HG02763 (cell line): Measurements from ENCODE around the gene FAF1.

Experiments used
- ATAC-seq: cut with Tn5 transposase; IDR thresholded peaks from one replicate; pipeline ENCODE4 v1.9.1; 2021; ENCODE audit warnings: mild to moderate bottlenecking, moderate library complexity; ENCODE audit not compliant: unreplicated experiment

Gene FAF1

DNA sequence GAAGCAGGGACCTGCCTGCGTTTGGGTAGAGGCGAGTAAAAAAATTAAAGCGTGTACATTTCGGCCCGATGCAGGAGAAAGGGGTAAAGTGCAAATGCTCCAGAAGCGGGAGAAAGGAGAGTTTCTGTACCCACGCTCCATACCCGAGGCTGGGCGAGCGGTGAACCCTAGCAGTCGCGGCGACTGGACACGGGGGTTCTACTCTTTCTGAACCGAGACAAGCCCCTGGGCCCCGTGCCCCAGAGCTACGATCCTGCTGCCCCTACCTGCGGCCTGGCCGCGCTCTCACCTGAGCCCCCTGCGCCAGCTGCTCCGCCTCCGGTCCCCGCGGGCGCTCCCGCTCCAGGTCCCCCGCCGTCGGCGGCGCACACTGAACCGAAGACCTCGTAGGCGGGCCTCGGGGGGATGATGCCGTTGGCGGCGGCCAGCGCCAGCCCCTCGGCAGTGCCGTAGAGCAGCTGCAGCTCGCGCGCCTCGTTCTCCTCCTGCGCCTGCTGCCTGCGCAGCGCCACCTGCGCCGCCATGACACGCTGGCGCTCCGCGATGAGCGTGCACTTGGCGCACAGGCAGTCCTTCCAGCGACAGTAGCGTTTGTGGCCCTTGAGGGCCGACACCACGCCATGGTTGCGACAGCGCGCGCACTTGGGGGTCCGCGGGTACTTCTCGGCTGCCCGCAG, 539.2 kb downstream of the FAF1 start:
- ATAC-seq, result no peak

DNA sequence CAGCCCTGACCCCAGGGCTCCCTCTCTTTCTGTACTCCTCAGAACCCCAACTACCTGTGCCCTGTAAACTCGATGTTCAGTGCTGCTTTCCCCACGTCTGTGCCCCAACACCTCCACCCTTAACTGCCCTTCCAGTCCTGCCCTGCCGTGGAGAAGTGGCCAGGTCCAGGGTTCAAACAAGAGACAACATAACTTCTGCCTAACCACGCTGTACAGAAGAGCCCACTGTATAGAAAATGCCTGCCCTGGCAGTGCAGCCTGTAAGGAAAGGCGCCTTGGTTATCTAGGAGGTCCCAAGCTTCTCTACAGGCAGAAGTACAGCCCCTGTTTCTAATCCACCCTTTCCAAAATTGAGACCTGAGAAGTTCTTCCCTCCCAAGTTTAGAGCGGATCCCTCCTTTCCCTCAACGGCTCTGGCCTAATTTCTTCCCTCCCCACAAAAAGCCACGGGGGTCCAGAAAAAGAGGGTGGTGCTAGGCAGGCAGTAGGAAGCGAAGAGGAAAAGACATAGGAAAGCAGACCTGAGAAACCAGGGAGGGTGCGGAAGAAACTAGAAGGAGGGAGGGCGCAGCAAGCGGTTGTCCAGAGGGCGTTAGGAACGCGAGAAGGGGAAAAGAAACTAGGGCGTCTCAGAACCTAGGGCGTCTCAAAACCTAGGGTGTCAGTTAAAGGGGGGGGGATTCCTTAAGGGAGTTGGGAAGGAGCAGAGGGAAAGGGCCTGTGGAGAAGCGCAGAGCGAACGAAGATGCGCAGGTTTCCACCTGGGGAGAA, 540.0 kb downstream of the FAF1 start:
- no peak for ATAC-seq

GRCh38 chr1:50419192-50419906, 540.7 kb downstream of the FAF1 start:
- no peak for ATAC-seq

DNA sequence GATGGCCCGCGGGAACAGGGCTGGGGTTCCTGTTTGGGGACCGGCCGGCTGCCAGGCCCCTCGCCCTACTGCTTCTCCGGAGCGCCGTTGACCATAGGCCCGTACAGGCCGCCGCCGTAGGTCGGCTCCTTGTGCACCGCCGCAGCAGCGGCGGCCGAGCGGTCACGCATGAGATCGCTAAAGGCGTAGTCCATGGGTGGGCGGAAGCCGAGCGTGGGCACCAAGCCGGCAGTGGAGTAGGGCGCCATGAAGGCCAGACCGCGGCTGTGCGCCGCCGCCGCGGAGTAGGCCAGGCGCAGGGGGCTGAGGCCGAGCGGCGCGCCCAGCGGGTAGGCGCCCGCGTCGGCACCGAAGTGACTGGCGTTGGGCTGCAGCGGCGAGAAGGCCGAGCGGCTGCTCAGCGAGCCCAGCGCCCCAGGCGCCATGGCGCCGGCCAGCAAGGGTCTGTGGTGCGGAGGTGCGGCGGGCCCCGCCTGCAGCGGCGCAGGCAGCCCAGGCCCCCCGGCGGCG, 541.4 kb downstream of the FAF1 start:
- no peak for ATAC-seq

DNA sequence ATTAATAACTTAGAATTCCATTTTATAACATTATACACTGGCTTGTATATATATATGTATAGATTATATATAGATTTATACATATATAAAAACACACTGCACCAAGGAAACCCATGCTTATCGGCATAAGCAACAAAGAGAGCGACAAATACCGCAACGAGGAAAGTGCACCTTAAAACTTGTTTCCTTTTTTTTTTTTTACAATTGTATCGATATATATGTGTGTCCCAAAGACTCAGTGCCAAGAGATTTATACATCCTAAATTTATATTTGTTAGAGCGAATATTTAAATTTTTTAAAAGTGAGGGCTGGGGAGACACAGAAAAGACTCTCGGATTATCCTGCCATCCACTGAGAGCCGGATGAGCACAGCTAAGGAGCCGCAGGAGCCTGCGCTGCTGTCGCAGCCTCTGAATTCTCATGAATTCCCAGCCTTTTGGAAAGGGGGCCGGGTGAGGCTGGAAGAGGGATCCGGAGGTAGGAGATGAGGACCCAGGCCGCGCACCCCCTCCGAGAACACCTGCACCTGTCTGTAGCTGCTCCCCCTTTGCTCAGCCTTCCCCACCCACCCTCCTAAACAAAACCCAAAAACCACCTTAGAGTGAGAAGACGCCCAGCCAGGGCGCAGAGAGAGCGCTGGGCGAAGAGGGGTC, 542.0 kb downstream of the FAF1 start:
- no peak for ATAC-seq

- no peak for ATAC-seq
Measured at GRCh38 chr1:50417507-50417906, 542.6 kb downstream of the FAF1 start.

DNA sequence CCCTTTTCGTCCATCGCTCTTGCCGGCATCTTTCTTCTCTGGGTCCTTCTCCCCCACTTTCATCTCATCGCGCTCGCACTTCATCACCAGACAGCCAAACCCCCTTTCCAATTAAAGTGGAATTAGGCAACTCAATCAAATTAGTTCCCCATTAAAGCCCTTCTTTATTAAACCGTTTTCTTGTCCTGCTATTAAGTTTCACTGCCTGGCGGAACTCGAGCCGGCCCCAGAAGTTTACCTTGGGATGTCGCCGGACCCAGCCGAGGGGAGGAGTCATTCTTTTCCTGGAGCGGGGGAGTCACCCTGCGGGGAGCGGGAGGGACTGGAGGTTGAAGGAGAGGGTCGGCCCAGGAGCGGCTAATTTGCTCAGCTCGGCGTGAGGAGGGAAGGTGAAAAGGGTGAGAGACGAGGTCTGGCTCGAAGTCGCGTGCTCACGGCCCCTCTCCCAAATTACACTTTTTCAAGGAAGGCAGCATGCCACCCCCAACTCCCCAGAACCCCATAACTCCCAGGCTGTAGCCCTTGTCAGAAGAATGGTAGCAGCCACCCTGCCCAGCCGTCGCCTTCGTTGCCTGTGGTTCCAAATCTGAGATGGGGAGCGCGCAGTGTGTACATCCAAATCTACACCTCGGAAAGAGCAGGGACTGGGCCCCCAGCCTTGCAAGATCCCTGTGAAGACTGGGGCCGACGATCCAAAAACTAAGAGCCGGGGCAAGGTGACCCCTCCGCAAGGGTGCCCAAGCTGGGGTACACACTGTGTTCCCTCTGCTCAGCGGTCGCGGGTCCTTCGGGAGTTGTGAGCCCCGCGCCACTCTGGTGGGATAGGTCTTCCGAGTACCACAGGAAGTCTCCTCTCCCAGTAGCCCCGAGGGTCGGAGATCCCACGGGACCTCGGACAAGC, 543.3 kb downstream of the FAF1 start:
- ATAC-seq, result no peak

GRCh38 chr1:50416150-50416527, 543.9 kb downstream of the FAF1 start:
- no peak for ATAC-seq

DNA sequence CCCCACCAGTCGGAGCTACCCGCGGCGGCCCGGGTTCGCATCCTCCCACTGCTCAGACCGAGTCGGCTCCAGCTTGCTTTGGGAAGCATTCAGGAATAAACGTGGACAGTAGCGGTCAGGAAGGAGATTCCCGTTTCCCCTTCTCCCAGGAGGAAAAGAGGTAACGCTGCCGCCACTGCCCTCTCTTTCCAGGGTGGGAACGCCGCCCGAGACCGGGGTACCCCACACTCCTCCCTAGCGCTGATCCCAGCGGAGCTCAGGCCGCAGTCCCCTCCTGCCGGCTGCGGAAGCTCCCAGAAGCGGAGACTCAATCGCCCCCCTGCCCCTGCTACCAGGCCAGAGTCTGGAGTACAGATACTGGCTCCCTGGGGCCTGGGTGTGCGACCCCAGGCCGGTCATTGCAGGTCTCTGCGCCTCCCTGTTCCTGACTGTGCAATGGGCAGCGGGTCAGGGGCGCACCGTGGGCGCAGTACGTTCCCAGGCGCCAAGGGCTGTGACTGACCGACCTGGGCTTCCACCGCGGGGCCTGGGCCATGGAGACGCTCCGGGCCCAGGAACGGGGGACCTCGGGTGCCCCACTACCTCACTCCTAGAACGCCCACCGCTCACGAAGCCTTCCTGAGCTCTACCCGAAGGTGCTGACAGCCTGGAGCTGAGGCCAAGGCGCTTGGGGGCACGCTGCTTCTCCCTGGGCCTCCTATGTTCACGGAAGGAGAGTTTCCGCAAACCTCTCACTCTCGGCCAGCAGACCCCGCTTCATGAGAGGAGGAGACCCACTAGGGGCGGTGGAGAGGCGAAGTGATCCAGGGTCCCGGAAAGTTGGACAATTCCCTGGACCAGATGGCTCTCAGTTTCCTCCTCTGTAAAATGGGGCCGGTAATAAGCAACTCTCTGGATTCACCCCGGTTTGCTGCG, 544.6 kb downstream of the FAF1 start:
- no peak for ATAC-seq

DNA sequence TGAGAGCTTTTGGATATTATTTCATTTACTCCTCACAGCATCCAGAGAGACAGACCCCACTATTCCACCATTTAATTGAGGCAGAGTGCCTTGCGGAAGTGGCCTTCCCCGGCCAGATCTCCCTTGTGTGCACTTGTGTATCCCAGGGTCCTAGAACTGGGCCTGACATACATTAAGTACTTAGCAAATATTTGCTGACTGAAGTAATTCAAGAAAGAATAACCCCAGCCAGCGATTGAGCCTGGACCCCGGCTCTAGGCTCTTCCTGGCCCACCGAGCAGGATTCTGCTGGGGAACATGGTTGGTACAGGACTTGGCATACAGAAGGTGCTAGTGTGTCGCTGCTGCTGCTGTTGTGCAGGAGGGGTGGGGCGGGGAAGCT, 545.2 kb downstream of the FAF1 start:
- ATAC-seq, result no peak

DNA sequence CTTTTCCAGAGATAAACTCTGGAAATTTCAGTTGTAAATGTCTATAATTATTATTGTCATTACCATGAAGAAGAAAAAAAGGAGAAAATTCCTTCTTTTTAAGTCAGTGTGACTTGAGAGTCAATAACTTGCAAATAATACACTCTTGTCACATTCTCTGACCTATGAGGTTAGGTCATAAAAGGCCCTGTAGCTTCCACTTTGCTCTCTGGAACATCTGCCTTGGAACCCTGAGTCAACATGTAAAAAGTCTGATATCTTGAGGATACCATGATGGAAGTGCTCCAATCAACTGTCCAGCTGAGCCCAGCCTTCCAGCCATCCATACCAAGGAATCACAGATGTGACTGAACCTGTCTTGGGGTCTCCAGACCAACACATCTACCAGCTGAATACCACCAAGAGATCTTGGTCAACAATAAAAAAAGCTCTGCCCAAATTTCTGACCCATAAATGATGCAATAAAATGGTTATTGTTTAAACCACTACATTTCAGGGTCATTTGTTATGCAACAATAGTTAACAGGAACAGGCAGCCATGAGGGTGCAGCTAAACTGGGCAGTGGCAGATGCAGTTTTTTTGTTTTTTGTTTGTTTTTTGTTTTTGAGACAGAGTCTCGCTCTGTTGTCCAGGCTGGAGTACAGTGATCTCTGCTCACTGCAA, 547.1 kb downstream of the FAF1 start:
- no peak for ATAC-seq

- no peak for ATAC-seq
Measured at GRCh38 chr1:50405814-50406213, 554.3 kb downstream of the FAF1 start.

GRCh38 chr1:50393522-50394120, 566.4 kb downstream of the FAF1 start:
- ATAC-seq, result no peak
